Fibroblast of peridontal ligament (primary cell): ENCODE results near the gene GRK3.

ENCODE experiments used
- DNase-seq: peaks from one replicate; pipeline ENCODE4 v3.0.0-alpha.2; 2010; ENCODE audit errors: extremely low read depth

GRK3 gene

DNA sequence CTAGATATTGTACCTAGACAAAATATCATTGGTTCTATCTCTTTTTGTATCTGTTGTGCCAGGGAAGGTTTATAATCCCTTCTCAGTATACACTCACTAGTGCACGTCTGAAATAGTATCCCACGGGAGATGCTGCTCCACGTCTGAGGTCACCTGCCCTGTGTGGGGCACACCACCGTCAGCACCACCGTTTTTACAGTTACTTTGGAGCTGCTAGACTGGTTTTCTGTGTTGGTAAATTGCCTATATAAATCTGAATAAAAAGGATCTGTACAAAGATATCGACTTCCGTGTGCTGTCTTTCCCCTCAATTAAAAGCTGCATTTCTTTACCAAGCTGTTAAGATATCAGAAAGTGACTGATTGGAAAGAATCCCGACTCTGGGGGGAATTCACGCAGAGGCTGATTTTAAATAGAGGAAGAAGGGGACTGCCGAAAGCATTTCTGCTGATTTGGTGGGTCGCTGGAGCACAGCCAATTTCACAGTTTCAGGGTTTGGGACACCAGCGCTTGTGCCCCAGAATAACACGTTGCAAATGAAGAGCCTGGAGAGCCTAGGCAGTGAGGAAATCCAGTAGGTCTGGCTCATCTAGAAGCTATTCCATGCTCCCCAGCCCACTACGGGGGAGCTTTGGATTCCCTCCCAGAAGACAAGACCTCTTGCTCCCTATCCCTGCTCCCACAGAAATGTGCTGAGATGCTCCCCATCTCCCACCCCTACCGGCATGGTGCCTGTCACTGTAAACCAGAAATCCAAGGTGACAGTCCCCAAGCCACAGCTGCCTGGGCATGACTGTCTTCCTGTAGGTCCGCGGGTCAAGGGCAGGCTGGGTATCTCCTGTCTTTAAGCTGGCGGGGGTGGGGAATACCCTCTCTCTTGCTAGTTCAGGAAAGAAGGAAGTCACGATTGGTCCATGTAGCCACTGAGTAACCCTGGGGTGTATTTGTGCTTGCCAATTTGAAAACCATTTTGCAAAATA, 164.8 kb downstream of the GRK3 start:
- no peak for DNase-seq

DNA sequence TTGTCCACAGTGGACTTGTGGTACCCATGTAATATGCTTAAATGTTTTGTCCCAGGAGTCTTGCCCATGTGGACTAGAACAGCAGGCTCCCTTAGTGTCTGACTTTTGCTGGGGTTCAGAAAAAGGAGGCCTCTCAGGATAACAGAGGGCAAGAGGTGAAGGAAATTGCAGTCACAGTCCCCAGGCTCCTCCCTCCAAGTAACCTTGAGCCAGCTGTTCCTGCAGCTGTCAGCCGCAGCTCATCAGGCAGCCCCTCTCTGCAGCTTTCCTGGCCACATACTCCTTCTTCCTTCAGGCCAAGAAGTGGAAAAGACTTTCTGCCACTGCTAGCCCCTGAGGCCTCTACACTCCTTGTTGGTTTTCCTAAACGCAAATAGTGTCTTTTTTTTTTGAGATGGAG, 171.2 kb downstream of the GRK3 start:
- DNase-seq: no peak

DNA sequence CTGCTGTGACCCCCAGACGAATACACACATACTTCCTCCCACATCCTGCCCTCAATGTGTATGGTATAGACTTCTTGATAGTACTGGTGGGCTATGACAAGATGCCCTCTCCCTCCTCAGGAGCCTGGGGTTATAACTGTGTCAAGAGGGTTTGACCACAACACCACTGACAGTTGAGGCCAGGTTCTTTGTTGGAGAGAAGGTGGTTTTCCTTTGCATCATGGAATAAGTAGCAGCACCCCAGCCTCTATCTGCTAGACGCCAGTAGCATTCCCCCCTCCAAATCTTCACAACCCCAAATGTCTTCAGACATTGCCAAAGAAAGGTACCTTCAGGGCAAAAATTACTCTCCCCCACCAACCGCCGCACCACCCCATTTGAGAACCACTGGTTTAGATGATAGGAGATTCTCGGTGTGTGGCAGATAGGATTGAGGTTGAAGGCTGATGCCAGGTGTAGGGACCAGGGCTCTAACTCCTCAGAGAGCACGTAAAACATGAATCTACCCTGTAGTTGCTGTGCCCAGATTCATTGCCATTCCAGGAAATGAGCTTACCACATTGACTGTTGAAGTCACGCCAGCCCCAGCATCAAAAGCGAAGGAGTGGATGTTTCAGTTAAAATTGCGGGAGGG, 172.0 kb downstream of the GRK3 start:
- DNase-seq: no peak

DNA sequence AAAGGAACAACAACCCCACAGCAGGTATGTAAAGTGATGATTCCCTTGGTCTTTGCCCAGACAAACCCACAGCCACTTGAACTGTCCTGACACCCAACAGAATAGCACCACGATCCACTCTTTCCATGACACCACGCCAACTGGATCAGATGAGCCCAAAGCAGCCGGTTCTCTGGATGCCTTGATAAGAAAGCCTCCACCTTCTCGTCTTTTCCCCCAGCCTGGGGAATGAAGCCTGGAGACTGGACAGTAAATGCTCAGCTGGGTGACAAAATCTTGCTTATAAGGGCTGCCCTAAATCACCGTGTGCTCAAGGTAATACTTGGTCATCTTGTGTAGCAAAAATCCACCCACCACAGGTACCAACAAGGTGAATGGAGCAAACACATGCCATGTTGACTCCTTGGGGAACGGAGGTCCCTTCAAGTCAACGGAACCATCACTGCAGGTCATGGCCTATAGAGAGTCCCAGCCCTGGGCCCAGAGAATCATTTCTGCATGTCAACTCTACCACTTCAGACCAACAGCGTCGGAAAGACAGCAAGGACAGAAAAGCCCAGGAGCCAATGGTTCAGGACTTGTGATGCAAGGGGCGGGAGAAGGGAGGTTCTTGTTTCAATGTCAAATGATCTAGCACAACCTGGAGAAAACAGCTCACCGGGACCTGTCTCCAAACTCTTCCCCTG, 175.3 kb downstream of the GRK3 start:
- DNase-seq: no peak

DNA sequence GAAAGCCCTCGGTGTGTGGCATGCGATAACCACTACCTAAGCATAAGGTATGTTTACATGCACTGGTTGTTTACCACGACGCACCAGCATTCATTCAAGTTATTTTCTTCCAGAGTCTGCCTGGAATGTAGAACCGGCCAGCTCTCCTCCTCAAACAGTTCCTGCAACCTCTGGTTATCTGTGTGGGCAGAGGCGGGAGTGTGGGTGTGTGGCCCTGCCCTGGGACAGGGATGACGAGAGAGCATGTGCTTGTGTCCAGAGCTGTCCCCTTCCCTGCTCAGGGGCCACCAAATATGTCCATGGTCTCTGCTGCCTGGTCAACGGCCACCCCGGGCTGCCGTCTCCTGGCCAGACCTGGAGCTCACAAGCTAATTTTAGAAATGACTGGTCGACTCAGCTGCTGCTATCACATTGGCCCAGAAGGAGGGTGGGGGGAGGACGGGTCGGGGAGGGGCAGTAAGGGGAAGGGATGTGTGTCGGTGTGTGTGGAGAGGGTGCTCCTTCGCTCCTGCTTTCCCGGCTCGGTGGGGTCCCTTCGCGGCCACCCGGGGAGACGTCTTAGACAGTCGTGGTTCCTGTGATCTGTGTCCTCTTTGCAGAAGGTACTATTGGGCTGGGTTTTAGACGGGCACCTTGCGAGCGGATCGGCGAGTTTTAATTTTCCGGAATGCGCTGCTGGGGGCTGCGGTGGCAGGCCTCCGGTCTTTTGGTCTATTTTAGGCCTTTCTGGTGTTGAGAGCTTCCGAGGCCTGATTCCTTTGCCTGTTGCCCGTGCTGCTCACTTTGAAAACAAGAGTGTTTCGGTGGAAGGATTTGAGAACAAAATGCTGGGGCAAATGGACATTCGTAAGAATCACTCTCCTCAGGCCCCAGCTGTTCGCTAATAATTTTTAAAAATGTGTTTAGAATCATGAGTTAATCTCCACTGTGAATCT, 177.5 kb downstream of the GRK3 start, which contains the start of gene MYO18B:
MYO18B (plus strand) TSS at position 497 of the 935 bp plus-strand sequence. CDS start 18,905 bp downstream, outside the sequence.
- no peak for DNase-seq

DNA sequence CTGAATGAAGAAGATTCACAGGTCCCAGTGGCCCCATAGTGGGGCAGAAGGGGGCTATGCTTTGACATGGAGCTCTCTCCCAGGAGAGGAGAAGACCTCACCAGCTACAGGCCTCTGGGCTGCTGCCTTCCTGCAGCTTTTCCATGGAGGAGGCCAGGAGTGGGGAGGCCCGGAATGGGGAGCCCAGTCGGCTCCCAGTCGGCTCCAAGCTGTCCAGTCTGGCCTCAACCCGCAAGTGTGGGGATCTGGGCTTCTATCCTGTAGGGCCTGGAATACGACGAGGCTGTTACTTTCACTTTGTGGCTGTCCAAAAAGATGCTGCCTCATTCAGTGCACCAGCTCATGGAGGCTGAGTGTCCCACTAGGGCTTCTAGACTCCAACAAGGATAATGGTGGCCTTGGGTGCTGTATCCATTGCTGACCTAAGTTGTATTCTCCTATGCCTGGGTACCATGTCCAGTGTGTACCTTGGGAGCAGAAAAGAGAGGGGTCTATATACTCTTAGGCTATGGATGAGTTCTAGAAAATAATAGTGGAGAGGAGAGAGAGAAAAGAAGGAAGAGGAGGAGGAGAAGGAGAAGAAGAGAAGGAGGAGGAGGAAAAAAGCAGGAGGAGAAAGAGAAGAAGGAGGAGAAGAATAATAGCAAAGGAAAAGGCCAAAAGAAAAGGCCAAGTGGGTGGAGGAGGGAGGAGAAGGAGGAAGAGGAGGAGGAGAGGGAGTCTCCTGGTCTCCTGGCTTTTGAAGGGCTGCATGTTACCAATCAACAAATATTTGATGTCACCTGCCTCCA, 178.6 kb downstream of the GRK3 start:
- DNase-seq: no peak

DNA sequence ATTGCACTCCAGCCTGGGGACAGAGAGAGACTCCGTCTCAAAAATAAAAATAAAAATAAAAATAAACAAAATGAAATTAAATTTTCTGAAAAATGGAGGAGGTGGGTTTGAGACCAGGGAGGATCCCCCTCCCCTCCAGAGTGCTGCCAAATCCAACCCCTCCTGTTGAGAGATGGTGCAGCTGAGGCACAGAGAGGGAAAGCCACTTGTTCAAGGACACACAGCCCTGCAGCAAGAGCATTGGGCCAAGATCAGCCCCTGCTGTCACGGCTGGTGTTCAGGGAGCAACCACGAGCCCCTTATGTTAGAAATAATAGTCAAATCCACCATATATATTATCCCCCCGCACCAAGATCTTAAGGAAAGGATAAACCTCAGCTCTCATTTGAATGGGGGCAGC, 180.2 kb downstream of the GRK3 start:
- no peak for DNase-seq

DNA sequence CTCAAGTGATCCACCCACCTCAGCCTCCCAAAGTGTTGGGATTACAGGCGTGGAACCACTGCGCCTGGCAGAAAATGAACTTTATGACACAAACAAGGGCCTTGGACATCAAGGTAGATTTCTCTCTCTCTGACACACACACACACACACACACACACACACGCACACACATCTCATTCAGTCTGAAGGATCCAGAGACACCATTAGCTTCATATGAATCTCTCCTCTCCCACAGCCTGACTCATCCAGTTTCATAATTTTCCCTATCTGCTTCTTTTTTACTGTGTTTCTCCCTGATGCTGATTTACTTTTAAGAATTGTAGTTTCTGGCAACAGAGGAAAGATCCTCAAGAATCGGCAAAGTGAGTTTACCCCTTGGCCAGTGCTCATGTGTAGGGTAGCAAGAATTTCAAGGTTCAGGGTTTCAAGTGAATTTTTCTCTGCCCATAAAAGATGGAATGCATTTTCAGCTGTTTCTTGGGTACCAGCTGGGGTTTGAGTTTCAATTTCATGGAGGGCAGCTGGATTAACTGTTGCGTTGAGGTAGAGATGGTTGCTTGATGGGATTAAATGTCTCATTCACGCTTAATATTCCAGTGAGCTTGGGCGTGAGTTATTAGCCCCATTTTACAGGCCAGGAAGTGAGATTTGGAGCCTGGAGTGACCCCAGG, 181.0 kb downstream of the GRK3 start:
- peak; percentile 62 for DNase-seq

DNA sequence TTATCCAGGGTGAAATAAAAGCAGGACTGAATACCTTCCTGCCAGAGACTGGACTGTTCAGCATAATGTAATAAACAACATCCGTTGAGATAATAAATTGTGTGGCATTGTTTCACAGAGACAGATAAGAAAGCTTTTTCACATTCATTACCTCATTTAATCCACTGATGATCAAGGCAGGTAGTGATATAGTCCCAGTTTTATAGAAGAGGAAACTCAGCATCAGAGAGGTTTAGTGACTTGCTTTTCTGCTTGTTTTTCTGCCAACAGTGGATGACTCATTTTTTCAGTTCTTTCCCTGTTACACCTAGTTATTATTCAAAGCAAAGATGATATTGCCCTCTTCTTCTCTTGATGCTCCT, 181.5 kb downstream of the GRK3 start:
- DNase-seq: peak; percentile 27

DNA sequence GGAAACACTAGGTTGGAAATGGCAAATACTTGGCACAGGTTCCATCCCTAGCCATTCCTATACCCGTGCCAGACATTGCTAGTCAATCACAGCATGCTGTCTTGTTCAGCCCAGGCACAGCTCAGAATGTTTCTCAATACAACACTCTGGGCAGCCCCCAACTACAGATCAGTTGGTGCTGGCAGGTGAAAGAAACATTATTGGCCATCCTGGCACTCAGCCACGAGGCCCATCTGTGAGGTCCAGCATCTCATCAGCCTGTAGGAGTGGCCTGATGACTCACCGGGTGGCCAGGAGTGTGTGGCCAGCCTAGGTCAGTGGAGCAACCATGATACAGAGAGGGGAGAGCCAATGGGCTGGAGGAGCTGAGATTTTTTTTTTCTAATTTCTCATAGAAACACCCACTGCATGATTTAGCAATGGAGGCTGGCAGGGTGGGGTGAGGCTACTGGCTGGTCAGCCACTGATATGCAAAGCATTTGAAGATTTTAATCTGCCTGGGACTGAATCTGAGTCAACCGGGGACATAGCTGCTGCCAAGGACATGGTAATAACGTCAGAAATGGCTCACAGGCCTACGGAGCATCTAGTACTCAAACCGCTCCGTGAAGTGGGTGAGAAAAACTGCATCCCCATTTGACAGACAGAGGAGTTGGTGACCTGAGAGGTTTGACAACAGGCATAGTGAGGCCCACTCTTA, 182.9 kb downstream of the GRK3 start:
- DNase-seq: peak; percentile 89

DNA sequence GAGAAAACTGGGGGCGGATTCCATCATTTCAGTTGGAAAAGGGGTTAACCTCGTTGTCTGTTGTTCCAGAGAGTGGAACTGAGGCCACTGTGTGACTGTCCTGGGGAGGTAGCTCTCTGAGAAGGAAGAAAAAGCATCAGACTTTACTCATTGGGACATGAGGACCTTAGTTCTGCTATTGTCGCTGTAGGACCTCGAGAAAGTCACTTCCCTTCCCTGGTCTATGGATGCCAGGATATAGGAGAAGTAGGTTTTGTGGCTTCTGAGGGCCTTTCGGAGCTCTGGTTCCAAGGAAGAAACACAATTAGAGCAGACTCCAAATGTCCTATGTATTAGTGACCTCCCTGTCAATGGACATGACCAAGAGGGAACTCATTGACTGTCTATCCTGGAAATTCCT, 183.7 kb downstream of the GRK3 start:
- DNase-seq: no peak

DNA sequence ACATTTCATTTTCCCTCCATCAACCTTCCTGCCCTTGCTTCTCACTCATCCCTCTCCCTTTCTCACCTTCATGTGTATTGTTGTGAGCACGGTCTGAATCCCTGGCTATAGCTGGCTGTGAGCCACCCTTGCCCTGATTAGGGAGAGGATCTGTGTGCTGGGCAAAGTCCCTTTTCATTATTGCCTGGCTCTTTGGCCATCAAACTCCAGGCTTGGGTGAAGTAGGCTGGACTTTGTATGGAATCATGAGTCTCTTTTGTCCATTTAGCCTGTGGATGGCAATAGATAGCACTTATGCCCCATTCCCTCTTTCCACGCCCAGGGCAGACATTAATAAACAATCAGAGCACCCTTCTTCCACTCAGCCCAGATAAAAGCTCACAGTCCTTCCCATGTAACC, 184.2 kb downstream of the GRK3 start:
- DNase-seq: no peak

DNA sequence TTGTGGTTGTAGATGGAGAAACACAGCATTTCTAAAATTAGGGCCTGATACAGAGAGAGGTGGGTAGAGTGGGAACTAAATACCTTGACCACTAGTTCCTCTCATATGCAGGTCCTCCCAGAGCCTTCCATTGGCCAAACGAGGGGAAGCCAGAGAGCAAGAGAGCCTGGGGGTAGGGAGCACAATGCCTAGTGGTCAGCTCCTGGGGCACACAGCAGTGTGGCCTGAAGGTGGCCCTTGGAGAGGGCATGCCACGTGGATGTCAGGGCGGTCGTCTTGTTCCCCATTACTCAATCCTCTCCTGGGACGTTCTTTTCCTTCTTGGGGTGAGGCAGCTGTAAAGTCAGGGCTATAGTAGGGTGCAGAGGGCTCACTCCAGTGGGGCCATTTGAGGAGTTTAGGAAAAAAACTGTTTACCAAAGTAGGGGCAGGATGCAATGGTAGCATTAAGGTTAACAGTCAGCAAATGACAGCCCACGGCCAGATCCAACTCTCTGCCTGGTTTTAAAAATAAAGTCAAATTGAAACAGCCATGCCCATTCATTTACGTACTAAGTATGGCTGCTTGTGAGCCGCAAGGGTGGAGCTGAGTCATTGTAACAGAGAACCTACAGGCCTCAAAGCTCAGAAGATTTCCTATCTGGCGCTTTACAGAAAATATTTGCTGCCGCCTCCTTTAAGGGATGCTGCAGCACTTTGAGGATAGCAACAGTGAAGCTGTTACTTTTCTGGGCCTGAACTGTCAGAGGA, 185.1 kb downstream of the GRK3 start:
- DNase-seq: peak; percentile 6

DNA sequence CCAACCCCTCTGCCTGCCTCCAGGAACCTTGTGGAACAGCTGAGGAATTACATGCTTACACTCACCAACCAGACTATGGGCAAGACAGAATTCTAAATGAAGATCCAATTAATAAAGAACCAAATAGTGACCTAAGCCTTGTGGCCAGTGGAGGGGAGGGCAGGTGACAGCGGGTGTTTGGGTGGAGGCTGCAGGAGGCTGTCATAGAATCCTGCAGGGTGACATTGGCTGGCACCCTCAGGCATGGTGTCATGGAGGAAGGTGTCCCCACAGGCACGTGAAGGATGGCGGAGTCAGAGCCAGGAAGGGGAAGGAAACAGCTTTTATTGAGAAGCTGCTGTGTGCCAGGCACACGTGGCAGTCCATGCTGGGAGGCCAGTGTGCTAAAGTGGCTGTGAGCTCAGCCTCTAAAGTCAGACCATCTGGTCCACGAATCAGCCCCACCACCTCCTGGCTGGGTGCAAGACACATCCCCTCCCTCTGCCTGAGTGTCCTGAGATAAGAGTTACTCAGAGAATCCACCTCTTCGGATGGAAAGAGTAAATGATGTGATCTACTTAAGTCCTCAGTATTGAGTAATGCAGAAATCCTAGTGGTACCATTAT, 186.2 kb downstream of the GRK3 start:
- DNase-seq: no peak

DNA sequence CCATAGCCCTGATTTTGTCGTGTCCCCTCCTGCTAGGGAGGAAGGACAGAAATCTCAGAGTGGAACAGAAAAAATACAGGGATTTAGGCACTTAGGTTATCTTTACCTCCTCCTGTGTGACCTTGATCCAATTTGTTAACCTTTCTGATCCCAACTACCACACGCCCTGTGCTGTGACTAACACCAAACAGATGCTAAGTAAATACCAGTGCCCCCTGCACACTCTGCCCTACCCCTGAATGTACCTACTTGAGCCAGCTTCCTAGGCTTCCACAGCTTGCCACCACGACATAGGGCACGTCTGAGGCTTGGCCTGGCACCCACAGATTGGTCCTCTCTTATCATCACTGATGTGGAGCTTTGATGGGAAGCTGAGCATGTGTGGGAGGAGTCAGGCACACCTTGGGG, 186.7 kb downstream of the GRK3 start:
- DNase-seq: no peak

DNA sequence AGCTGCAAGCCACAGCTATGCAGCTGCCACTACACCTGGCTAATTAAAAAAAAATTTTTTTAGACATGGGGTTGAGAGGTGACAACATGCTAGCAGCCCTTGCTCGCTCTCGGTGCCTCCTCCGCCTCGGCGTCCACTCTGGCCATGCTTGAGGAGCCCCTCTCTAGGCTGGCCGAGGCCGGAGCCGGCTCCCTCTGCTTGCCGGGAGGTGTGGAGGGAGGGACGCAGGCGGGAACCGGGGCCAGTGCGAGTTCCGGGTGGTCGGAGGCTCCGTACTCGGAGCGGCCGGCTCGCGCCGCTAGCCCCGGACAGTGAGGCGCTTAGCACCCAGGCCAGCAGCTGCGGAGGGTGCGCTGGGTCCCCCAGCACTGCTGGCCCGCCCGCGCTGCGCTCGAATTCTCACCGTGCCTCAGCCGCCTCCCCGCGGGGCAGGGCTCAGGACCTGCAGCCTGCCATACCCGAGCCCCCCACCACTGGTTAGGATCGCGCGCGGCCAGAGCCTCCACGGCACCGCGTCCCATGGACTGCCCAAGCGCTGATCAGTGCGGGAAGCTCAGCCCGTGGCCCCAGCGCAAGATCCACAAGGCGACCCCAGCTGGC, 188.2 kb downstream of the GRK3 start:
- no peak for DNase-seq

DNA sequence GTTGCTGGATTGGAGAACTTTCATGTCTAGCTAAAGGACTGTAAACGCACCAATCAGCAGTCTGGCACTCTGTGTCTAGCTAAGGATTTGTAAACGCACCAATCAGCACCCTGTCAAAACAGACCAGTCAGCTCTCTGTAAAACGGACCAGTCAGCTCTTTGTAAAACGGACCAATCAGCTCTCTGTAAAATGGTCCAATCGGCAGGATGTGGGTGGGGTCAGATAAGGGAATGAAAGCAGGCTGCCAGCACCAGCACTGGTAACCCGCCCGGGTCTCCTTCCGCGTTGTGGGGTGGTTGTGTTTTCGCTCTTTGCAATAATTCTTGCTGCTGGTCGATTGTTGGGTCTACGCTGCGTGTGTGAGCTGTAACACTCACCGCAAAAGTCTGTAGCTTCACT, 188.8 kb downstream of the GRK3 start:
- no peak for DNase-seq
